ENCODE data around the gene IFNA5.

The IFNA5 gene

DNA sequence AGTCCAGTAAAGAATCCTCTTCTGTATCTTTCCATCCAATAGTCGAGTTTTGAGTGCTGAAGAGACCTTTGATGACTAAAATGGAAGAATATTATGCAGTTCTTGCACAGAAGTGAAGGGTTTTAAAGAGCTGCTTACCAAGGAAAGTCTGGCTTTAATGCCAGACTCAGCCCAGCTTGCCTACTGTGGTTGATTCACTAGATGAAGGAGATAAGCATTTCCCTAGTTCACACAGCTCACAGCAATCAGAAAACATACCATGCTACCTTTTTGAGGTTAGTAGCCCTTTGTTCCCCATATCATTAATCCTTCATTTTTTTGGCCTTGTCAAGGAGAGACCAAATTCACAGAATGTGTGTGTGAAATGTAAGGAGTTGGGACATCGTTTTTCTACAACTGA, 15.3 kb downstream of the IFNA5 start:
- no peak for DNase-seq

DNA sequence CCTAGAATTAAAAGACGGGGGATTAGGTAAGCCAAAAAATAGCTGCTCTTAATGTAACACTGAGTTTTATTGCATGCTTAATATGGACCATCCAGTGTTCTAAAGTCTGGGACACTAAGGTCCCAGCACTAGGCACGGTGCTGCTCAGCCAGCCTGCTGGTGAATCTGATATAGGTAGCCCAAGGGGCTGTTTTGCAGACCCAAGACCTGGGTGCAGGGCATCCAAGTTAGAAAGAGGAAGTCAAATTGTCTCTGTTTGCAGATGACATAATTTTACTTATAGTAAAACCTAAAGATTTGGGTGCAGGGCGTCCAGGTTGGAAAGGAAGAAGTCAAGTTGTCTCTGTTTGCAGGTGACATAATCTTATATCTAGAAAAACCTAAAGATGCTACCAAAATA, 17.8 kb downstream of the IFNA5 start:
- DNase-seq, result no peak

DNA sequence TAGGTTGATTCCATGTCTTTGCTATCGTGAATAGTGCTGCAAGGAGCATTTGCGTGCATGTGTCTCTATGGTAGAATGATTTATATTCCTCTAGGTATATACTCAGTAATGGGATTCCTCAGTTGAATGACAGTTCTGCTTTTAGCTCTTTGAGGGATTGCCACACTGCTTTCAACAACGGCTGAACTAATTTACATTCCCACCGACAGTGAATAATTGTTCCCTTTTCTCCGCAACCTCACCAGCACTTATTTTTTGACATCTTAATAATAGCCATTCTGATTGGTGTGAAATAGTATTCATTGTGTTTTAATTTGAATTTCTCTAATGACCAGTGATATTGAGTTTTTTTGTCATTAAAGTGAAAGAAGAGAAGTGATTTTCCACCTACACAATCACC, 18.5 kb downstream of the IFNA5 start:
- DNase-seq, result no peak

DNA sequence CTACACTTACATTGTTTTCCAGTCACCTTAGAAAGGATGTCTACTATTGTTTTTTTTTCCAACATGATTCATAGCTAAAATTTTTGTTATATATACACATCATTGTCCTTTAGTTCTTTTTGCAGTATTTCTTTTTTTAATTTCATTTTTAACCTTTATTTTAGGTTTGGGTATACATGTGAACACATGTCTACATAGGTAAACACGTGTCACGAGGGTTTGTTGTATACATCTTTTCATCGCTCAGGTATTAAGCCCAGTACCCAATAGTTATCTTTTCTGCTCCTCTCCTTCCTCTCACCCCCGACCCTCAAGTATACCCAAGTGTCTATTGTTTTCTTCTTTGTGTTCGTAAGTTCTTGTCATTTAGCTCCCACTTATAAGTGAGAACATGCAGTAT, 19.0 kb downstream of the IFNA5 start:
- DNase-seq, result no peak

DNA sequence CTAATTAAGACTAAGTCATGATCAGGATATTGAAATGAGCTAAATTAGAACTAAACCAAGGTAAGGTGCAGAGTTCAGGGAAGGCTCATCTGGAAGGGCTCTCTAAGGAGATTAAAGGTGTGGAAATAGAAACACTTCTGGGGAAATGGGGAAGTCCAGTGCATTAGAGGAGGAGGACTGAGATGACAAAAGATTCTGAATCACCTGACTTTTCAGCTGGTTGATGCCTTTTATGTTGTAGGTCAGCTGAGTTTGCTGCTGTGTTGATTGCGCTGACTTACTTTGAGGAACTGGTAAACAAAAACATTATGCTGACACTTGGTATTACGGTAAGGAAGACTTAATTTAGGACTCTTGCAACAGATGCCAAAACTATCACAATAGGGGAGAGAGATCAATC, 23.8 kb downstream of the IFNA5 start:
- DNase-seq, result no peak

DNA sequence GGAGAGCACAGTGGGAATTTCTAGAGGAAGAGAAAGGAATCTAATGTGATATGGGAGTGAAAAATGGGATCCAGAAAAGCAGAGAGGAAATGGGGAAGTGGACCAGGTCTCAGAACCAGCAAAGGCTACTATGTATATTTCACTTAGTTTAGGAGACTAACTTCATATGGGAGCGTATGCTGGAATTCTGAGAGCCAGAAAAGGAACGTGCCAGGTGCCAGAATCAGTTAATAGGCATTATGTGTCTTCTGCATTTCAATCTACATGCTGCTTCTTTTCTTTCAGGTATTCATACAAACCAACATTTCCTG, 36.8 kb downstream of the IFNA5 start:
- DNase-seq, result no peak

DNA sequence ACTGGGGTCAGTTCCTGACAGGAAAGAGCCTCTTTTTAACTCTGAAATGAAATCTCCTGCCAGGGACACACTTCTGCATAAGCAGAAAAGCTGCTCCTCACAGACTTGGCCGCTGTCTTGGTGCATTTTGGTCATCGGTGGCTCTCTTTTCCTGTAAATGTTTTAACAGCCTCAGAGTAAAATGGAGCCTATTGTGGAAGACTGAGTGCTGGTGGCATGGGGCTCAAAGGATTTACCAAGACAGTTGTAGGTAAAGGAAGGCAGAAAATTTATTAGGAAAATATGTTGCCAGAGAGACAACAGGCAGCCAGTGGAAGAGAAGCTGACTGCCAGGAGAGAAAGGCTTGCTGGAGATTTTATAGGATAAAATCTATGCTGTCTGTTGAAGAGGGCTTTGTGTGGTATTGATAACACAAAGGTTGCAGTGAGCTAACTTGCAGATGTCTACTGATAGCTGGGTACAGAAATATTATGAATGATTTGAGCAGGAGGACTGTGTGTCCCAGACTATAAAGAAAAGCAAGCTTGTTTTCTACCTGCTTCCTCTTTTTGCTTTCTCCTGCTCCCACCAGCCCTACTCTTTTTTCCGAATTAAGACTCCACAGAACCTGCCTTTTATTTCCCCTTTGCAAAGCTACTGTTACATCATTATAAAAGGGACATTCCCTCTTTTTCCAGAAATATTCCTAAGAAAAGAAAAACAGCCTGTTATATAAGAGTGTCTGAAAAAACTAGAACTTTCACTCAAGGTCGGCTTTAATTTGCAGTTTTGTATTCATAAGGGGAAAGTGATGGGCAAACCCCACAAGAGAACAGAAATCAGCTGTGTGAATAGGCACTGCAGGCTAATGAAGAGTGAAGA, 37.4 kb downstream of the IFNA5 start:
- no peak for DNase-seq

DNA sequence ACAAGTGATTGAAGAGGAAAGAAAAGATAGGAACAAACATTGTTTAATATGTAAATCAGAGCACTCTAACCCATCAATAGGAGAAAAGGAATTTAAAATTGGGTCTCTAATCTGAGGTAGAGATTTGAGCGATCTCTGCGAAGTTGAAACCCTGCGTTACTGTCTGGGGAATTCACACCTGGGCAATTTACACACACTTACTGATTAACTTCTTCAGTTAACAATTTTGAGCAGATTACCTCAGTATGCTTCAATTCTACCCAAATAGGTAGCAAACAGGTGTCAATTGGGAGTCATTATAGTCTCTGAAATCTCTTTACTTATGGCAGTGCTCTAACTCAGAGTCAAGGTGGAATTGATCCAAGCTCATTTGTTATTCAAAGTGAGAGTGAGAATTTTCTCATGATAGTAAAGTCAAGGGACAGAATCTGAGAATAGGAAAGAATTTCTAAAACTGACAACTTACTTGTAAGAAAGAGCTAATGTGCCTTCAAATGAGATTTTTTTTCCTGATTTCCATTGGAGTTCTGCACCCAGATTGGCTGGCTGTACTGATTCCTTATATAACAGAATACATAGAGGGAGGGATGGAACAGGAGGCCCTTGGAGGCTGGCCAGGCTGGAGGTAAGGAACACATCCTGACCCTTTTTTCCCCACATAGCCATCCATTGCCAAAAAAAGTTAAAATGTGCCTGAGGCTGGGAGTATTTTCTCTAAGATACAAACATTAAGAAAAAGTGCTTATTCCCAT, 38.2 kb downstream of the IFNA5 start:
- DNase-seq, result no peak

DNA sequence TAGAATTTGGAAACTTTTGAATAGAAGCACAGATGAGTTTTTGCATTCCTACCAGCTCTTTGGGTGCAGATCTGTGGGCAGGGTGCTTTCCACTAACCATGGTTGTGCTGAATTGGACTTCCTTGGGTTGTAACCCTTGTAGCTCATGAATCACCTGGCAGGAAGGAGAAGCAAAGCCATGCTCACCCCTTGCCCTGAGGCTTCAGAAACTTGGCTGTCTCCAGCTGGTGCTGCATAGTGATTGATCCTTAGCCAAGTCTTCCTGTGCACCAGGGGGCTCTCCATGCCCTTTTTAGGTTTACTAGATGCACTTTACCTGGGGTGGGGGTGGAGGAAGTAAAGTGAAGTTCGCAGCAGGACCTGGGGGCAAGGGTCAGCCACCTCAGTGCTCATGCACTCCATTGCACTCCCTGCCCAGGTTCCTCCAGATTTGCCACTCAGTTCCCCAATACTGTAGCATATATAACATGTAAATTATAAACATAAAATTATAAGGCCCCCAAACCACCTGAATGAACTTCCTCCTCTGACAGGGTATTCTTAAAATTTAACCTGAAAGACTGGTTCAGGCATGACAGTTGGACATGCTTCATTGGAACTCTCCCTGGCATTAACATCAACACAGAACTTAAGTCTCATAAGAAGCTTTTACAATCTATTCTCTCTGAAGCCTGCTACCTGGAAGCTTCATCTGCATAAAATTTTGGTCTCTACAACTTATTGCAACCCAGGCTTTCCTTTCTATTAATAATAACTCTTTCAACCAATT, 39.5 kb downstream of the IFNA5 start:
- DNase-seq, result no peak

DNA sequence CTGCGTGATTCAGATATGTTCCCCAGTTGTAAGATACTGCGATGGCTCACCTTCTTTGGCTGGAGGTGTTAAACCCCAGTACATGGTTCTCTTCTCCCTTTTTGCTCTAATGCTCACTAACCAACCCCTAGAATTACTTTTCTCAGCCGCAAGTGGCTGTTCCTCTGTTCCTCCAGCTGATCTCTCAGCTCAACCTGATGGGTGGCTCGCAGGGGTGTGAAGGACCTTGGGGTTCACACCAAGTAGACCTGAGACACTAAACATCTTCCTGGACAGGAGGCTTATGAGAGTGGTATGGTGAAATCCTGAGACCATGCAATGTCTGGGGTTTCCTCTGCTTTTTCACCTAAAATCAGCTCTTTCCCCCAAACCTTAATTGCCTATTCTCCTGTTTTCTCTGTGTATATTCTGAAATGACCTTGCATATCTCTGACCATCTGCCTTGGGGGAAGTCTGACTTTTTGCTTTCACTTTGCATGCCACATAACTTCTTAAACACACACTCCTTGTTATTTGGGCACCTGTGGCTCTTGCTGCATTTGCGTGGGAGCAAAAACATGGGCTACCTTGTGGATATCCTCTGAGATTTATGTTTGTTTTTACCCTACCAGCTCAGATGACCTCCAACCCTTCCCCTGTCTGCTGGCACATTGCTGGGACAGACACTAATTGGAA, 49.4 kb downstream of the IFNA5 start:
- no peak for DNase-seq

All from NCI-H2029 (cell line).